HL-60 (cell line): ENCODE measurements around the gene GOLGA8J.

Experiments
- TF ChIP-seq, protein P1 (sequence below): IDR thresholded peaks from 2 replicates; pipeline ENCODE4 v1.6.1; 2012; ENCODE audit warnings: low read depth; ENCODE audit not compliant: insufficient replicate concordance
- TF ChIP-seq, protein P2 (sequence below): IDR thresholded peaks from one replicate; pipeline ENCODE4 v1.5.1; 2011; ENCODE audit warnings: low read length, control low read depth, inconsistent platforms; ENCODE audit not compliant: insufficient read depth

DNA sequence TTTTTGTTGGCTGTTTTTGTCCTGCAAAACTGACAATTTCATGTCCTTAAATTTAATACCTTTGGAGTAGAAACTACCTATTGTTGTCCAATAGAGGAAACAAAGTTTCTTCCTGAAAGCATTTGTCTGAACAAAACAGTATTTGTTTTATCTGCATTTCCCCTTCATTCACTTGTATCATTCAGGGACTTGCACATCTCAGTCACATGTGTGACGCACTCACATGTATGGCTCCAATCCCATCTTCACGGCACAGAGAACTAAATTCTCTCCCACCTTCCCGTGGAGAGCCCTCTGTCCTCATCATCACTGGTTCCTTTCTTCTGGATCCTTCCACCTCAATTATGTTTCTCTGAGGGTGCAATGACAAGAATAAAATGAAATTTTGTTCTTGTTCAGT lies 49.5 kb upstream of the GOLGA8J start:
- TF ChIP-seq, protein P1, sequence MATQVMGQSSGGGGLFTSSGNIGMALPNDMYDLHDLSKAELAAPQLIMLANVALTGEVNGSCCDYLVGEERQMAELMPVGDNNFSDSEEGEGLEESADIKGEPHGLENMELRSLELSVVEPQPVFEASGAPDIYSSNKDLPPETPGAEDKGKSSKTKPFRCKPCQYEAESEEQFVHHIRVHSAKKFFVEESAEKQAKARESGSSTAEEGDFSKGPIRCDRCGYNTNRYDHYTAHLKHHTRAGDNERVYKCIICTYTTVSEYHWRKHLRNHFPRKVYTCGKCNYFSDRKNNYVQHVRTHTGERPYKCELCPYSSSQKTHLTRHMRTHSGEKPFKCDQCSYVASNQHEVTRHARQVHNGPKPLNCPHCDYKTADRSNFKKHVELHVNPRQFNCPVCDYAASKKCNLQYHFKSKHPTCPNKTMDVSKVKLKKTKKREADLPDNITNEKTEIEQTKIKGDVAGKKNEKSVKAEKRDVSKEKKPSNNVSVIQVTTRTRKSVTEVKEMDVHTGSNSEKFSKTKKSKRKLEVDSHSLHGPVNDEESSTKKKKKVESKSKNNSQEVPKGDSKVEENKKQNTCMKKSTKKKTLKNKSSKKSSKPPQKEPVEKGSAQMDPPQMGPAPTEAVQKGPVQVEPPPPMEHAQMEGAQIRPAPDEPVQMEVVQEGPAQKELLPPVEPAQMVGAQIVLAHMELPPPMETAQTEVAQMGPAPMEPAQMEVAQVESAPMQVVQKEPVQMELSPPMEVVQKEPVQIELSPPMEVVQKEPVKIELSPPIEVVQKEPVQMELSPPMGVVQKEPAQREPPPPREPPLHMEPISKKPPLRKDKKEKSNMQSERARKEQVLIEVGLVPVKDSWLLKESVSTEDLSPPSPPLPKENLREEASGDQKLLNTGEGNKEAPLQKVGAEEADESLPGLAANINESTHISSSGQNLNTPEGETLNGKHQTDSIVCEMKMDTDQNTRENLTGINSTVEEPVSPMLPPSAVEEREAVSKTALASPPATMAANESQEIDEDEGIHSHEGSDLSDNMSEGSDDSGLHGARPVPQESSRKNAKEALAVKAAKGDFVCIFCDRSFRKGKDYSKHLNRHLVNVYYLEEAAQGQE = no peak
- TF ChIP-seq, protein P2, sequence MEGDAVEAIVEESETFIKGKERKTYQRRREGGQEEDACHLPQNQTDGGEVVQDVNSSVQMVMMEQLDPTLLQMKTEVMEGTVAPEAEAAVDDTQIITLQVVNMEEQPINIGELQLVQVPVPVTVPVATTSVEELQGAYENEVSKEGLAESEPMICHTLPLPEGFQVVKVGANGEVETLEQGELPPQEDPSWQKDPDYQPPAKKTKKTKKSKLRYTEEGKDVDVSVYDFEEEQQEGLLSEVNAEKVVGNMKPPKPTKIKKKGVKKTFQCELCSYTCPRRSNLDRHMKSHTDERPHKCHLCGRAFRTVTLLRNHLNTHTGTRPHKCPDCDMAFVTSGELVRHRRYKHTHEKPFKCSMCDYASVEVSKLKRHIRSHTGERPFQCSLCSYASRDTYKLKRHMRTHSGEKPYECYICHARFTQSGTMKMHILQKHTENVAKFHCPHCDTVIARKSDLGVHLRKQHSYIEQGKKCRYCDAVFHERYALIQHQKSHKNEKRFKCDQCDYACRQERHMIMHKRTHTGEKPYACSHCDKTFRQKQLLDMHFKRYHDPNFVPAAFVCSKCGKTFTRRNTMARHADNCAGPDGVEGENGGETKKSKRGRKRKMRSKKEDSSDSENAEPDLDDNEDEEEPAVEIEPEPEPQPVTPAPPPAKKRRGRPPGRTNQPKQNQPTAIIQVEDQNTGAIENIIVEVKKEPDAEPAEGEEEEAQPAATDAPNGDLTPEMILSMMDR = no peak
